Measurements from ENCODE around the gene MCC. TPM values are rescaled to one million over a fixed set of nuclear protein-coding genes. Genes with fewer than 3 reads are reported as not detected.

MCC gene
- total RNA-seq, 1 experiment from 2014 or later, result 0.60 TPM

DNA sequence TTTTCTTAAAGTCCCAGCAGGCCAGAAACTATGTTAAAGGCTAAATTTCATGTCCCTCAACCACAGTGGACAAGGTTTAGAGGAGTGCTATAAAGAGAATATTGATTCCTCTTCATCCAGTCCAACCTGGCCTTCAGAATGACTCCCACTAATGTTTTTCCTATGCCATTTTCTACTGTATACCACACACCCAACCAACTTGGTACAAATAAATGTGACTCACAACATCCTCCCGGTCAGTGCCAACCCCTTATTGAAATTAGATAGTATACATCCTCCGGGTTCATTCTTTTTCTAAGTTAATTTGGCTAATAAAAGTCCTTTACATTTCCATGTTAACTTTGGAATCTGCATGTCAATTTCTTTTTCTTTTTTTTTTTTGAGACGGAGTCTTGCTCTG lies 268.6 kb downstream of the MCC start:
- TF ChIP-seq CTCF (conservative IDR thresholded peaks at IDR 0.05; ENCODE audit: low read depth, low read length) (no peak), EZH2 (IDR thresholded peaks at IDR 0.05; ENCODE audit: borderline replicate concordance, low read depth, low read length, poor library complexity, severe bottlenecking) (no peak)
- no peaks in the 10 kb centered on the region for H3K4me1 ChIP-seq (ENCODE audit: insufficient read depth, low read length, poor library complexity, severe bottlenecking)
- ChIA-PET CTCF (no interaction called here), POLR2A (ENCODE audit: low non-redundant PET) (no interaction called here)
- peaks cover 17% of the 10 kb centered on the region for H3K27me3 ChIP-seq (replicated peaks; ENCODE audit: insufficient read depth, low read depth, low read length, poor library complexity)
- intact Hi-C loops (cut with micrococcal nuclease; ENCODE audit: unreplicated experiment), result no loop called here
- H3K36me3 ChIP-seq (ENCODE audit: insufficient read depth, low read length, poor library complexity, severe bottlenecking), result no peaks in the 10 kb centered on the region
- DNase-seq (ENCODE audit: low spot score), result no peak
- H3K9me3 ChIP-seq (ENCODE audit: low read depth, low read length, poor library complexity, severe bottlenecking), result no peaks in the 10 kb centered on the region
- no peak overlapping the region for H3K4me3 ChIP-seq (ENCODE audit: low read depth, low read length, poor library complexity, severe bottlenecking)
- no TSS peak for BruUV-seq (replicated peaks)
- no peak overlapping the region for H3K27ac ChIP-seq (ENCODE audit: low read depth, low read length, poor library complexity, severe bottlenecking)

GRCh38 chr5:113218906-113219517 lies 269.2 kb downstream of the MCC start:
- H3K27ac ChIP-seq (ENCODE audit: low read depth, low read length, poor library complexity, severe bottlenecking), result no peak overlapping the region
- peaks cover 2% of the 10 kb centered on the region for H3K4me1 ChIP-seq (ENCODE audit: insufficient read depth, low read length, poor library complexity, severe bottlenecking)
- BruUV-seq (replicated peaks), result no TSS peak
- no peaks in the 10 kb centered on the region for H3K9me3 ChIP-seq (ENCODE audit: low read depth, low read length, poor library complexity, severe bottlenecking)
- no peak for DNase-seq (ENCODE audit: low spot score)
- TF ChIP-seq CTCF (conservative IDR thresholded peaks at IDR 0.05; ENCODE audit: low read depth, low read length) (no peak), EZH2 (IDR thresholded peaks at IDR 0.05; ENCODE audit: borderline replicate concordance, low read depth, low read length, poor library complexity, severe bottlenecking) (no peak)
- H3K4me3 ChIP-seq (ENCODE audit: low read depth, low read length, poor library complexity, severe bottlenecking), result no peak overlapping the region
- ChIA-PET POLR2A (ENCODE audit: low non-redundant PET) (no interaction called here), CTCF (no interaction called here)
- H3K36me3 ChIP-seq (ENCODE audit: insufficient read depth, low read length, poor library complexity, severe bottlenecking), result no peaks in the 10 kb centered on the region
- peaks cover 17% of the 10 kb centered on the region for H3K27me3 ChIP-seq (replicated peaks; ENCODE audit: insufficient read depth, low read depth, low read length, poor library complexity)
- intact Hi-C loops (cut with micrococcal nuclease; ENCODE audit: unreplicated experiment), result no loop called here

- Histone ChIP-seq H3K27me3 (replicated peaks; ENCODE audit: insufficient read depth, low read depth, low read length, poor library complexity) (peaks cover 17% of the 10 kb centered on the region), H3K4me1 (ENCODE audit: insufficient read depth, low read length, poor library complexity, severe bottlenecking) (peaks cover 10% of the 10 kb centered on the region), H3K4me3 (ENCODE audit: low read depth, low read length, poor library complexity, severe bottlenecking) (no peak overlapping the region), H3K9me3 (ENCODE audit: low read depth, low read length, poor library complexity, severe bottlenecking) (no peaks in the 10 kb centered on the region), H3K27ac (ENCODE audit: low read depth, low read length, poor library complexity, severe bottlenecking) (no peak overlapping the region), H3K36me3 (ENCODE audit: insufficient read depth, low read length, poor library complexity, severe bottlenecking) (no peaks in the 10 kb centered on the region)
- intact Hi-C loops (cut with micrococcal nuclease; ENCODE audit: unreplicated experiment), result no loop called here
- ChIA-PET POLR2A (ENCODE audit: low non-redundant PET) (no interaction called here), CTCF (no interaction called here)
- BruUV-seq (replicated peaks), result no TSS peak
- no peak for DNase-seq (ENCODE audit: low spot score)
- TF ChIP-seq CTCF (conservative IDR thresholded peaks at IDR 0.05; ENCODE audit: low read depth, low read length) (no peak), EZH2 (IDR thresholded peaks at IDR 0.05; ENCODE audit: borderline replicate concordance, low read depth, low read length, poor library complexity, severe bottlenecking) (no peak)
Measured at GRCh38 chr5:113218200-113218599, 270.1 kb downstream of the MCC start.

Measured in A673 (cell line).